HT1080 (cell line): ENCODE data around the gene UROS. TPM values are rescaled to one million over a fixed set of nuclear protein-coding genes. Genes with fewer than 3 reads are reported as not detected.

Experiments
- DNase-seq: peaks from one replicate; pipeline ENCODE4 v3.0.0-alpha.2; 2015; ENCODE audit warnings: low read depth
- small RNA-seq: library from RNA; depleted of rRNA; stranded (forward); fragments of <200 nt; gene quantifications from one replicate; pipeline ENCODE3, GENCODE V24; 2014
- total RNA-seq: library from RNA; depleted of rRNA; stranded (reverse); fragments of >200 nt; shearing (Covaris generic); gene quantifications from 2 replicates; pipeline ENCODE4 v1.2.3, GENCODE V29; 2014; rRNA removed

Gene UROS
- total RNA-seq, 1 experiment from 2014 or later, result 84.4 TPM

DNA sequence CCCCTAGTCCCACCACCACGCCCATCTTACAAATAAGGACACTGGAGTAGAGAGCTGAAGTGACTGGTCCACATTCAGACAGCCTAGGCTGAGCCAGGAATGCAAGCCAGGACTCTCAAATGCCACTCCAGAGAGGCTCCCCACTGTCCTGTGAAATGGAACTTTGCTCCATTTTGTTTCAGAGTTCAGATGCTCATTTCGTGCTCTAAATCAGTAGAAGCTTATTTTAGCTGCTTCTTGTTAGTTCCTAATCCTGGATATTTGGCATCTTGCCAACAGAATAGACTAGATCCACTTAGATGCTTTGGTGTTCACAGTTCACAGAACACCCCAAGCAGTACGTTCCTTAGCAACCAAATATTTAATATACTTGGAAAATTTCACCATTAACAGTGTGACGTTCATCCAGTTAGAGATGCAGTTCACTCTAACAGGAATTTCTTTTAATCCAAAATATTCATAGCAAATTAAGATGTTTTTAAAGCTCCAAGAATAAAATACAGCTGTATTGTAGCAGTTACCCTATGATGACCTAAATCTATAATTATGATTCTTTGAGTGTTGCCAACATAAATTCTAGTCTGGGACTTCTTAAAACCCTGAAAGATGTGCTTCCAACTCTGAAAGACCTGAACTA, 54.7 kb downstream of the UROS start:
- DNase-seq, result no peak

DNA sequence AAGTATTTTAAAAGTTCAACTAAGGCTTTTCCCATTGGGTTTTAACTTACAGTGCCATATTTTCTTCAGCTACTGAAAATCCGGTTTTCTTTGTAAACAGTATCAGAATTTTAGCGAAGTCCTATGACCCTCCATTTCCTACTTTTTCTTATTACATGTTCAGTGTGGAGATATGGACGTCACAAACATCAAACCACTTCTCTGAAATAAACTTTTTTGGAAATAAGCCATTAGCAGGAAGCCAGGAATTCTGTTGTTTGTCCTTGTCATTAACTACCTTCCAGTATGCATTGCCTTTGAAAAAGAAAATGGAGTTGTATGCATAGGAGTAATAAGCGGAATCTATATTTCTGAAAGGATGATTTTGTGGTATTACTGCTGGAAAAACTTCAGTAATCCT, 56.5 kb downstream of the UROS start:
- no peak for DNase-seq

DNA sequence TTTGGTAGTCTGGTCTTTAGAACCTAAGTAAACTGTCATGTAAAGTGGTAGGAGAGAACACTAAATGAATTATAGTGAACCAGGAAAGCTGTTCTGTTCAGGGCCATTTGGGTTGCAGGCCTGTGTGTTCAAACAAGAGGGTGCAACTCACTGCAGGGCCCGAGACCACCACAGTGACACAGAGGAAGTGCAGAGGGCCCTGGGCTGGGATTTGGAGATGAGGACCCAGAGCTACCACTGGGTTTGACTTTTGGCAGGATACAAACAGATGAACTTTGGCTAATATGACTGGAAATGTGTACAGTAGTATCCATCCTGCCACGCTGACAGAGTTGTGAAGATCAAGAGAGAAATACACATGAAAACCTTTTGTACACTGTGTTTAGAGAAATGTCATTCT, 57.2 kb downstream of the UROS start:
- no peak for DNase-seq

DNA sequence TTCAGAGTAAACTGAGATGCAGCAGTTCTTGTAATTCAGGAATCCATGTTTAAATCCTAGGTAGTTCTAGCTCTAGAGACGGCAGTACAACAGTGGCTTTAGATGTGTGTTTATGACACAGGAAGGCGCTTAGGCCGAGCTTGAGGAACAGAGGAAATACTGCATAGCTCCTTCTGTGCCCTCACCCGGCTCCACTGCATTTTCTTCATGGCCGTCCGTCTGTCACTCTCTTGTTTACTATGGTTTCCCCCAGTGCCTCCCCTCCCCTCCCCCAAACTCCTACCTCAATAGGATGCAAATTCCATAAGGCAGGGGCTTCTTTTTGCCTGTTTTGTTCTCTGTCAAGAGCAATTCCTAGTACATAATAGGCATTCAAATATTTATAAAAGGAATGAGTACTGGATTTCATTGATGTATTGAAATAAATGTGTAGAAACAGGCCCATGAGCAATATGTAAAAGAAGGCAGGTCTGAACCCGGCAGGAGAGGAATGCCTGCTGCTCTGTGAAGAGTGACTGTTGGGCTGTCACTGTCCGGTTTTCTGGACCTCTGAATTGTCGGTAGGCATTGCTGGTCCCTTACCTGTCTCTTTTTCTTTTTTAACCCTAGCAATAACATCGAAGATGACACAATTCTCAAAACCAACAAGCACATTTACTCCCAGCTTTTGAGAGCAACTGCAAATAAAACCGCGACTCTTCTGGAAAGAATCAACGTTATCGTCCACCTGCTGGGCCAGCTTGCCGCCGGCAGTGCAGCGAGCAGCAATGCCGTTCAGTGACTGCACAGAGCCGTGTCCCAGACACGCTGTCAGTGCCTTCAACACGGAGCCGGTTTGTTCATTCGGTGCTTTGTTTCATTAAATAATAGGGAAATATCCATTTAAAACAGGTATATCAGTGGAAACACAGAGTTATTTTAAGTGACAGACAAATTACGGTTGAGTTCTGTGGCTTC, 60.1 kb downstream of the UROS start:
- no peak for DNase-seq

DNA sequence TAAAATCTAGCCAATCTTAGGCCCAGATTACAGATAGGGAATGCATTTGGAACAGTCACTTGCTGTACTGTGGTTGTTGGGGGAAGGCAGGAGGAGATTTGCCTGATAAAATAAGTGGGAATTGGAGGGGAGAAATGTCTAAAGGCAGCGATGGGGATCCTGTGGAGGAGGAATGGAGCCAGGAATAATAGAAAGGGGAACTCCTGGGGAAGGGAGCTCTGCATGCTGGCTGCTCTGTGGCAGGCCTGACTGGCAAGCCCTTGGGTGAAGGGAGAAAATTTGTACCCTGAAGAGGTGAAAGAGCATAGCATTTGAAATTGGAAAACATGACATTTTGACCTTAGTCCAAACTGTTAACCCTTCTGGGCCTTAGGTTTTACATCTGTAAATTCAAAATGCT, 61.1 kb downstream of the UROS start:
- no peak for DNase-seq

DNA sequence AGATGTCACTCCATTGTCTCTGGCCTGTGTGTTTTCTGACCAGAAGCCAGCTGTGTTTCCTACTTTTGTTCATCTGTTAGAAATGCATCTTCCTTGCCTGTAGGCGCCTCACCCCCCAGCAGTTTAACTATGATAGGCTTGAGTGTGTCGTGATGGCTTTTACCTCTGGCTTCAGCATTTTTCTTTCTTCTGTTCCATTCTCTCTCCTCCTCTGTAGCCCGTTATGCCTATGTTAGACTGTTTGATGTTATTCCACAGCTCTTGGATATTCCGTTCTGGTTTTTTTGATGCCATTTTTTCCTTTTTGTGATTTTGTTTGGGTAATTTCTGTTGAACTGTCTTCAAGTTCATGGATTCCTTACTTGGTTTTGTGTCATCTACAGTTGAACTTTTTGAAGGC, 65.3 kb downstream of the UROS start:
- no peak for DNase-seq

DNA sequence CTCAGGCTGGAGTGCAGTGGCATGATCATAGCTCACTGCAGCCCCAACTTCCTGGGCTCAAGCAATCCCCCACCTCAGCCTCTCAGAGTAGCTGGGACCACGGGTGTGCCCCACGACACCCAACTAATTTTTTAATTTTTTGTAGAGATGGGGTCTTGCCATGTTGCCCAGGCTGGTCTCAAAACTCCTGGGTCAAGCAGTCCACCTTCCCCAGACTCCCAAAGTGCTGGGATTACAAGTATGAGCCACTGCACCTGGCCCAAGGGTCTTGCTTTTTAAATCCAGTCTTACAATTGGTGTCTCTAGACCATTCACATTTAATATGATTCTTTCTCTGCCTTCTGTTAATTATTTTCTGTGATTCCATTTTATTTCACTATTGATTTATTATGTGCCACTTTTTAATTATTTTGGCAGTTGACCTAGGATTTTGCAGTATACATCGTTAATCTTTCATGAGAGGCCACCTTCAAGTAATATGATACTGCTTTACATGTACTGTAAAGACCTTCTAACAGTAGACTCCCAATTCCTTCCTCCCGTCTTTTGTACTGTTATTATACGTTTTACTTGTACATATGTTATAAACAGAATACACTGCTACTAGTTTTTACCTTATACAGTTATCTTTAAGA, 66.1 kb downstream of the UROS start:
- DNase-seq, result no peak

DNA sequence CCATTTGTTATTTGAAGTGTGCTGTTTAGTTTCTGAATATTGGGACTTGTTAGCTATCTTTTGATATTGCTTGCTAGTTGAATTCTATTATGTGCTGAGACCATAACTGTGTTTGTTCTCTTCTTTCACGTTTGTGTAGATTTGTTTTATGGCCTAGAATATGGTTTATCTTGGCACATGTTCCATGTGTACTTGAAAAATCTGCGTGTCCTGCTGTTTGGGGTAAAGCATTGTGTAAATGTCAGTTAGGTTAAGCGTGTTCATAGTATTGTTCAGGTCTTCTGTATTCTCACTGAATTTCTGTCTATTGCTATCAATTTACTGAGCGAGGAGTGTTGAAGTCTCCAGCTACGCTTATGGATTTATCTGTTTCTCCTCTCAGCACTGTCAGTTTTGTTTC, 66.9 kb downstream of the UROS start:
- no peak for DNase-seq

DNA sequence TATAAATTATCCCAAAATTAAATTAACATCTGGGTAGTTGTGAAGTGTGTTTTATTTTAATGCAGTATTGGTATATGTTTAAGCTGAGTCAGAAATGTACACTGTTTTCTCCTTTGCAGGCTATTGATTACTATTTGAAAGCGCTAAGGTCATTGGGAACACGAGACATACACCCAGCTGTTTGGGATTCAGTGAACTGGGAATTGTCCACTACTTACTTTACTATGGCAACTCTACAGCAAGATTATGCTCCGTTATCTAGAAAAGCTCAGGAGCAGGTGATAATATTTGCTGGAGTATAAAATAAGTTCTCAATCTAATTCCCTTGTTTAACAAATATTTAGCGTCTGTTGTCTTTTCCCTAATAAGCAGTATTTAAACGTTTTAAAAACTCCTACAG, 75.6 kb downstream of the UROS start:
- DNase-seq, result no peak

DNA sequence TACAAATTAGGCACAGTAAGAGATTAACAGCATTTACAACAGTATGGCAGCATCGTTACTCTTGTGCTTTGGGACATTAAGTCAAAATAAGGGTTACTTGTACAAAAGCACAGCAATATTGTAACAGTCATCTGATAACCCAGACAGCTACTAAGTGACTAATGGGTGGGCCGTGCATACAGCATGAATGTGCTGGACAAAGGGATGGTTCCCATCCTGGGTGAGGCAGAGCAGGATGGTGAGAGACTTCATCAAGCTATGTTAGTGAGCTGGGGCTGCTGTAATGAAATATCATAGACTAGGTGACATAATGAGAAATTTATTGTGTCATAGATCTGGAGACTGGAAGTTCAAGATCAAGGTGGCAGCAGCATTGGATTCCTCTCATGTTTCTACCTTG, 78.1 kb downstream of the UROS start:
- DNase-seq, result no peak

DNA sequence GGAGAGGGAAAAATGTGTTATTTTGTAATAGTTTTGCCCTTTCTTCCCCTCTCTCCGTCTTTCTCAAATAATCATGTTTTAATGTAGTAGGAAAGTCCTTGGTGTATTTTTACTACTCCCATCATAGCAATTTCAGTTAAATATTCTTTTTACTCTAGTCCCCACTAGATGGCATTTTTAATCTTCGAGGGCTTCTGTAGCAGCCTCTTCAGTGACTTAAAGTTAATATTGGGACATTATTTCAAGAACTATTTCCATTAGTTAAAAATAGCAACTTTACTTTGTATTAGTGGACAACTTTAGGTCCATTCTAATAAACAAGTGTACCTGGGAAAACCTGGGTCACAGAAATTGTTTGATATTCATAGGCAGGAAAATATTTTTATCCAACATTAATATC, 80.6 kb downstream of the UROS start:
- no peak for DNase-seq

DNA sequence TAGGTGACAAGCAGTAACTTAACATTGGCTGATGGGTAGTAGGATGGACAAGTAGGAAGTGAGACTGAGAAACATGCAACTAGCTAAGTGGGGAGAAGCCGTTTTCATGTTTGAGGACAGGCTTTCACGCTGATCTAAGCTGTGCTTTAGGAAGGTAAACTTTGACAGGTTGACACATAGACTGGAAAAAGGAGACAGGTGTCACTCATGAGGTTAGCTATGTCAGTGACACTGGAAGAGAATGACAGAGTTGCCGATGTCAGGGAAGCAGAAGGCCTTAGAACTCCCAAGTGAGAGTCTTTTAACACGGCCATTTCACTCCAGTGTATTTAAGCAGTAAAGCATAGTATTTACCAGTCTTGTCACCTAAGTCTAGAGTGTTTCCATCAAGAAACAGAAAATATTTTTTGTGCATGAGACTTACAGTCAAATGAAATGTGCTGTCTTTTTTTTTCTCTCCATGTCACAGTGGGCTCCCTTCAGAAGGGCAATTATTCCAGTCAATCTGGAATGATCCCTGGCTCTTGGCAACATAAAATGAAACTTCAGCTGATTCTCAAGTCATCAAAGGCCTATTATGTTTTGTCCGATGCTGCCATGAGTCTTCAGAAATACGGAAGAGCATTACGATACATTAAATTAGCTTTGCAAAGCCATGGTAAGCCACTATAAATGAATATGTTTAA, 82.9 kb downstream of the UROS start:
- no peak for DNase-seq

Small RNA genes lying within 50 kb of the gene (small RNA-seq; reads per million reads assigned to genes)
- gene MIR4484 (not detected), gene RF00017 (not detected)

Other genes starting within 250 kb of the UROS start
- gene TEX36, start 140.1 kb downstream of the UROS start, total RNA-seq, result 0.27 TPM in 1 of 2 replicates, not detected in the other
- 31.8 and 32.9 TPM in 2 replicates for gene EDRF1, start 103.5 kb downstream of the UROS start, total RNA-seq
- not detected in 2 replicates for gene MMP21, start 47.4 kb downstream of the UROS start, total RNA-seq
- gene BCCIP, start 288 bp upstream of the UROS start, total RNA-seq, result 91.3 and 104 TPM in 2 replicates
- gene DHX32, start 58.0 kb upstream of the UROS start, total RNA-seq, result 28.6 and 32.7 TPM in 2 replicates
- gene FANK1, start 73.3 kb upstream of the UROS start, total RNA-seq, result 0.42 TPM in 1 of 2 replicates, not detected in the other